HG03103 (cell line): ENCODE data around the gene R3HDM4.
"Not testable (repeated sequence)": the region's sequence is repeated elsewhere in the genome, so short reads cannot be mapped to it uniquely, and the experiment has no call there.

Experiments used
- ATAC-seq: cut with Tn5 transposase; IDR thresholded peaks from one replicate; pipeline ENCODE4 v1.9.1; 2021; ENCODE audit warnings: low read depth; ENCODE audit not compliant: unreplicated experiment

The R3HDM4 gene

GRCh38 chr19:862581-863314, 50.3 kb downstream of the R3HDM4 start:
- ATAC-seq: no peak

GRCh38 chr19:861756-862580, 51.1 kb downstream of the R3HDM4 start:
- no peak for ATAC-seq

- no peak for ATAC-seq
Measured at GRCh38 chr19:861141-861755, 51.8 kb downstream of the R3HDM4 start.

- no peak for ATAC-seq
Measured at GRCh38 chr19:858868-859843, 53.9 kb downstream of the R3HDM4 start, which contains the start of gene CFD. Gene CFD (plus strand): TSS chr19:859664. CDS start chr19:859690, 26 bp downstream.

- no peak for ATAC-seq
Measured at GRCh38 chr19:858284-858683, 54.7 kb downstream of the R3HDM4 start.

- ATAC-seq: no peak
Measured at GRCh38 chr19:855566-856120, 57.4 kb downstream of the R3HDM4 start.

GRCh38 chr19:855142-855541, 57.9 kb downstream of the R3HDM4 start:
- no peak for ATAC-seq

- ATAC-seq: no peak
Measured at GRCh38 chr19:854549-854948, 58.5 kb downstream of the R3HDM4 start.

GRCh38 chr19:853614-854220, 59.3 kb downstream of the R3HDM4 start:
- not testable (repeated sequence) for ATAC-seq

GRCh38 chr19:853014-853585, 59.9 kb downstream of the R3HDM4 start:
- ATAC-seq: no peak

GRCh38 chr19:852136-853013, 60.6 kb downstream of the R3HDM4 start, which contains the start of gene ELANE:
Gene ELANE (plus strand): TSS chr19:852303. CDS start chr19:852329, 26 bp downstream.
- ATAC-seq: no peak

GRCh38 chr19:850979-851335, 62.1 kb downstream of the R3HDM4 start:
- no peak for ATAC-seq

GRCh38 chr19:850221-850978, 62.6 kb downstream of the R3HDM4 start:
- no peak for ATAC-seq

- not testable (repeated sequence) for ATAC-seq
Measured at GRCh38 chr19:849195-849594, 63.8 kb downstream of the R3HDM4 start.

- ATAC-seq: no peak
Measured at GRCh38 chr19:848386-848921, 64.6 kb downstream of the R3HDM4 start.
